CD4-positive, alpha-beta T cell treated with Interferon gamma for 1 hour (primary cell): ENCODE results near the gene TRIM45.
"Not testable (repeated sequence)": the region's sequence is repeated elsewhere in the genome, so short reads cannot be mapped to it uniquely, and the experiment has no call there.

Experiments used
- DNase-seq: peaks from one replicate; pipeline ENCODE4 v3.0.0-alpha.2; 2020

Gene TRIM45

GRCh38 chr1:117128323-117129079 is 7.0 kb upstream of the TRIM45 start:
- no peak for DNase-seq

- DNase-seq = no peak
Observed at GRCh38 chr1:117127795-117128194, 6.2 kb upstream of the TRIM45 start.

GRCh38 chr1:117124661-117125060 is 3.1 kb upstream of the TRIM45 start:
- no peak for DNase-seq

DNA sequence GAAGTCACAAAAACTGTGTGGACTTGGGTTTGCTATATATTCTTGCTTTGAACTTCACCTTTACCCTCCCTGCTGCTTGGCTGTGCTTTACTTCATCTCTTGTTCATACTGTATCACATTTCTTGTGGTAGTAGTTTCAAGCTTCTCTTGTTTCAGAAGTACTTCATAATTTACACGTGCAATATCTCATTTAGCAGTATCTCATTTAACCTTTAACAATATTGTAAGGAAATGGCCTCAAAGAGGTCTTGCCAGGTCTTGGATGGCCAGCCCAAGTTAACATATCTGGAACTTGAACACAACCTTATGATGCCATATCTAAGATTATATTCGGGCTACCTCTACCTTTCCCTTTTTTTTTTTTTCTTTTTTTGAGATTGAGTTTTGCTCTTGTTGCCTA is 1.7 kb upstream of the TRIM45 start:
- no peak for DNase-seq

GRCh38 chr1:117122330-117123025 is 929 bp upstream of the TRIM45 start:
- DNase-seq = no peak

DNA sequence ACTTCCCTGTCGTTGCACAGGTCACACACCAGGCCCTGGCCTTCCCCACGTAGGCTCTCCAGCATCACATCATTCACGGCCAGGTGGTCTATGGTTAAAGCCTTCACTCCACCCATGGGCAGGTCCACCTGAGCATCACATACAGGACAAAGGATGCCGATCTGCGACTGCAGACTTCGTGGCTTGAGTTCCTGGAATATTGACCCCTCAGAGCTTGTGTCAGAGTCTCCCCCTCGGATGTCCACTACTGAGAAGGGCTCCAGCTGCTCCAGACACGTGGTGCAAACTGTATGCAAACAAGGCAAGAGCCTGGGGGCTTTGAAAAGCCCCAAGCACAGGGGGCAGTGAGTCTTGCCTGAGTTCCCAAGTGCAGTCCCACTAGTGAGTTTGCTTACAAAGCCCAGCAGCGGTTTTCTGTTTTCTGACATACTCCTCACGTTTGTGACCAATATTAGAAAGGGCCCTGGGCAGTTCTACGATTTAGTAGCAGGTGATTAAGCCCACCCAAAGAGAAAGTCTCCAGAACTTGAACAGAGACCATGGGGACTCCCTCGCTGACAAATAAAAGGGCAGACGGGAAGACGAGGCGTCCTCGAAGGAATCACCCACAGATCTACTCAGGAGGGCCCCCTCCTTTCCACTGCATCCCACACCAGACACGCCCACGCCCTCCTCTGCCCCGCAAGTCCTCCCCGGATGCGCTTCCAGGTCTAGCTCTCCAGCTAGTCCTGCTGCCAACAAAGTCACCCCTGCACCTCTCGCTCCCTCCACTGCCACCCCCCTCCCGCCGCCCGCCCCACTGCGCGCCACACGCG is 568 bp downstream of the TRIM45 start:
- no peak for DNase-seq

- not testable (repeated sequence) for DNase-seq
Observed at GRCh38 chr1:117119144-117119543, 2.4 kb downstream of the TRIM45 start.

DNA sequence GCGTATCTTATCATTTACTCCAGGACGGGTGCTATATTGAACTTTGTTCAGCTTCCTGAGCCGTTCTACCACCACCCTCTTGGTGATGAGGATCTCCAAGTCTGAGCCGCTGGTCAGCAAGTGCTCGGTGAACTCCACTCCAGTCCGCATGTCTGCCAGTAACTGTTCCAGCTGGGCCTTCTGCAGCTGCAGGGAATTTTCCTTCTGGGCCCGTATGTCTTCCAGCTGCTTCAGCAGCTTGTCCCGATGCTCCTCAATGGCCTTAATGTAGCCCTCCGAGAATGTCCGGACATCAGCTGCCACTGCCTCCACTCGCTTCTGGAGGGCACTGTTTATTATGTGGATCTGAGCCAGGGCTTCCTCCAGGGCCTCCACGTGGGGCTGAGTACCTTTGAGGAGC is 3.4 kb downstream of the TRIM45 start:
- no peak for DNase-seq

DNA sequence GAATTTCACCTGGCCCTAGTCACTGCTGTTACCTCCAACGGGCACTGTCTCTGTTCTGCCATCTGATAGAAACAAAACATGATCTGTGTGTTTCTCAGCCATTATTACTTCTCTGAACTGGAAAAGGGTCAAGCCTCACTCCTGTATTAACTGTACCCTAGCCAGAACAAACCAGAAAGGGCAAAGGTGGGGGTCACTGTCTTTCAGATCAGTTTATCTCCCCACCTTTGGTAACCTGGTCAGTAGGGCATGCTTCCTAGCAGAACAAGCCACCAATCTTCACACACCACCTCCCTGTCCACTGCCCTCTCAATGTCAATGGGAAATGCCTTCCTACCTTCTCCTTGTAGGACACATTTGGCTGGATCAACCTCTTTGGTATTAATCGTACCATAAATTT is 3.9 kb downstream of the TRIM45 start:
- DNase-seq = no peak

- DNase-seq = no peak
Observed at GRCh38 chr1:117116784-117117130, 4.8 kb downstream of the TRIM45 start.

DNA sequence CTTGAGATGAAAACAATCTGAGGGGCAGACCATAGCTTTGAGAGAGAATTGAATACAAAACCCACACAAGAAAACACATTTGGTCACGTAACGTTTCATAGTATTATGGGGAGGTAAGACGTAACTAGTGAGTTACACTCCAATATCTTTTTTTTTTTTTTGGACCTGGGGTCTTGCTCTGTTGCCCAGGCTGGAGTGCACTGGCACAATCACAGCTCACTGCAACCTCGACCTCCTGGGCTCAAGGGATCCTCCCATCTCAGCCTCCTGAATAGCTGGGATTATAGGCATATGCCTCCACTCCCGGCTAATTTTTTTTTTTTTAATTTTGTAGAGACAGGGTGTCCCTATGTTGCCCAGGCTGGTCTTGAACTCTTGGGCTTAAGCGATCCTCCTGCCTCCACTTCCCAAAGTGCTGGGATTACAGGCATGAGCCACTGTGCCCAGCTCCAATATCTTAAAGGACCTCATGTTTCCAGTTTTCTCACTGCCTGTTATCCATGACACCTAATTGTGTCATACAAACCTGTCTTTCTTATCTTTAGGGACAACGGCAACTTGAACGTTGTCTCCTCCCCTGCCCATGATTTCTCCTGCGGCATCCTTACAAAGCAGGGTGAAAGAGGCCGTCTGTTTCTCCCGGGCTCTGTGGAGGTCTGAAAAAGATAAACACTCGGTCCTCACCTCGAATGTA is 5.3 kb downstream of the TRIM45 start:
- DNase-seq = no peak

GRCh38 chr1:117114877-117115276 is 6.7 kb downstream of the TRIM45 start:
- no peak for DNase-seq

- no peak for DNase-seq
Observed at GRCh38 chr1:117113199-117113598, 8.3 kb downstream of the TRIM45 start.

DNA sequence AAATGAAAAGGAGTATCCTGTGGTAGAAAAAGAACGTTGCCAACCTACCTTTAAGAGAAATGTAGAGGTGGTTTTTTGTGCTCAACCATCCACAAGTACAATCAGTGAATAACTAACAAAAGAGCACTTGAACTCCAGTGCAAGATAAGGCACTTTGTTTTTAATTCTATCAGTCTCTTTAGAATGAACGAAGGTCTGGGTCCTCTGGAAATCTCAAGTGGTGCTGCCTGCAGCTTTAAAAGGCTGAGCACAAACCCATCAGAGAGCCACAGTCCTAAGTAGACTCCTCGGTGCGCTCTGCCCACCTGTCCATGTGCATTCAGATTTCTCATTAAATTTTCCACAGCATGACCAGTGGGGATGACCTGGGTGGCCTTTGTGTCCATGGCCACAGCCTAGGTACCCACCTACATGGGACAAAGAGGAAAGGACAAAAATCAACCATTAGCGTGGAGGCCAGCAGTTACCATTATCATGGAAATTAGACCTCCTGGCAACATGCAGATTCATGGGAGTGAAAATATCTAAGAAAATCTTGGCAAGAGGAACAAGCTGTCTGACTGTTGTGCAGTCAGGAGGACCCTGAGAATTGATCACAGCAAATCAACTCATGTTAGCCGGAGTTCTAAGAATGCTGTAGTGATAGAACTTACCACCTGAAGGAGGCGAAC is 9.4 kb downstream of the TRIM45 start:
- DNase-seq = no peak

DNA sequence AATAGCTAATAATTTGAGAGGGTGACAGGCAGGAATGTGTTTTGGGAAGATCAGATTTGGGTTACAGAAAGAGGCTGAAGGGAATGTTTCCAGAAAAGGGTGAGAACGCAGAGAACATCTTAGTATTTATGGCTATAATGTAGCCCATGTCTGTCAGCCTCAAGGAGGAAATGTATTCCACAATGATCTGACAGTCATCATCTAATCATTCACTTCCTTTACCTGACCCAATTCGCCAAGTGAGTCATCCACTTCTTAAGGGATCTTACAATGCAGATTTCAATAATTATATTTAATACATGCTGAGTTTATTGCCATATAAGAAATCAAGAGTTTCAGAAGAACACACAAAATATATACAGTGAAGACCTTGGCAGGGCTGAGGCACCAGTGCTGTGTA is 10.8 kb downstream of the TRIM45 start:
- no peak for DNase-seq

- no peak for DNase-seq
Observed at GRCh38 chr1:117107364-117107763, 14.2 kb downstream of the TRIM45 start.

DNA sequence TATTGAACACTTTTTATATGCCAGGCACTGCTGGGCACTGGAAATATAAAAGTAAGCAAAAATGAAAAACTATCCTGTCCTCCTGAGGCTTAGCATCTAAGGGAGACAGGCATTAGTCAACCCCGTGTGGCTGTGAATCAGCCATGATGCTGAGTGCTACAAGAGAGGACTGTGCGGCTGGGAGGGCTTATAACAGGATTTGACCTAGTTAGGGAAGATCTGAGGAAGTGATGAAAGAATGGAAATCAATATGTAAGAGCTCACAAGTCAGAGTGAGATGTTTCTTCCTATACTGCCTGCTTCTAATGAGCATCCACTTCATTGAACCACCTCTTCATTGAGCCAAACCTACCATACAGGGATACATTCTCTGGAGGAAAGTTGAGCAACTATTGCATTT is 15.1 kb downstream of the TRIM45 start:
- no peak for DNase-seq

DNA sequence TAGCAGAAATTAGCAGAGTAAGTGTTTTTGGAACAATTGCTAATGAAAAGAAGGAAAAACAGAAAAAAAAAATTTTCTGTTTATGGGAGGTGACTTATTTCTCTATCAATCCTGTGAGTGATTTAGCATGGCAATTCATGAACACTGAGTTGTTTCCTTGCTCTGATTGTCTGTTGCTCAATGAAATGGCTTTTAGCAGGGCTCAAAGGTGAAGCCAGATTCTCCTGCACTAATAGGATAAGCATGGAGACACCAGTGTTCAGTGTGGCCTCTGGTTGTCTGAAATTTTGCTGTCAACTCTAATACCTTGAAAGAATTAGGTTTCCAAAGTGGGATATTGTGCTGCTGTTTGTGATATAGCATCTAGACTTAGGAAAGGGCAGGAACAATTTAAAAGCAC is 15.8 kb downstream of the TRIM45 start:
- DNase-seq = no peak

GRCh38 chr1:117104986-117105385 is 16.6 kb downstream of the TRIM45 start:
- DNase-seq = no peak

DNA sequence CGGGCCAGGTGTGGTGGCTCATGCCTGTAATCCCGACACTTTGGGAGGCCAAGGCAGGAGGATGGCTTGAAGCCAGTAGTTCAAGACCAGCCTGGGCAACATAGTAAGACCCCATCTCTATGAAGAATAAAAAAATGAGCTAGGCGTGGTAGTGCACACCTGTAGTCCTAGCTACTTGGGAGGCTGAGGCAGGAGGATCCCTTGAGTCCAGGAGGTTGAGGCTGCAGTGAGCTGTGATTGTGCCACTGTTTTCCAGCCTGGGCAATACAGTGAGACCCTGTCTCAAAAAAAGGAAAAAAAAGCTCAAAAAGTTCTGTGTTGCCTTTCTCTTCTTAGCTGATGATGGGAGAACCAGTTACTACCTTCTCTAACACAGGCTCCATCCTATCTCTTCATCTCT is 19.7 kb downstream of the TRIM45 start:
- not testable (repeated sequence) for DNase-seq

DNA sequence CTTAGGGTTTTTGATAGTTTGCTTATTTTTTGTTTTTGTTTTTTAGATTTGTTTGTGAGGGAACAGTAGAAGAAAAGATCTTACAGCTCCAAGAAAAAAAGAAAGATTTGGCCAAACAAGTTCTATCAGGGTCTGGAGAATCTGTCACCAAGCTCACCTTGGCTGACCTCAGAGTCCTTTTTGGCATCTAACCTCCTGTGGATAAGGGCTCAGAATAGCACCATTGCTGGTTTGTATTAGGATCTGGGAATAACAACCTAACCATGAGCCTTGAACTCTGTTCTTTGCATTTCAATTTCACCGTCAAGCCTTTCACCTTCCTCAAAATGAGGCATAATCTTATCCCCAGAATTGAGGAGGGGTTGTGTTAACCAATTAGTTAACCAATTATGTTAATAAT is 20.2 kb downstream of the TRIM45 start:
- DNase-seq = no peak

- DNase-seq = no peak
Observed at GRCh38 chr1:117098287-117098890, 23.2 kb downstream of the TRIM45 start.
